HG02885 (cell line): Measurements from ENCODE around the gene RANBP17.
A peak's percentile ranks its signal among the peaks of the same experiment; 100 is the strongest.

ENCODE experiments used
- ATAC-seq: cut with Tn5 transposase; IDR thresholded peaks from one replicate; pipeline ENCODE4 v1.9.1; 2021; ENCODE audit warnings: mild to moderate bottlenecking; ENCODE audit not compliant: unreplicated experiment, poor library complexity

The RANBP17 gene

DNA sequence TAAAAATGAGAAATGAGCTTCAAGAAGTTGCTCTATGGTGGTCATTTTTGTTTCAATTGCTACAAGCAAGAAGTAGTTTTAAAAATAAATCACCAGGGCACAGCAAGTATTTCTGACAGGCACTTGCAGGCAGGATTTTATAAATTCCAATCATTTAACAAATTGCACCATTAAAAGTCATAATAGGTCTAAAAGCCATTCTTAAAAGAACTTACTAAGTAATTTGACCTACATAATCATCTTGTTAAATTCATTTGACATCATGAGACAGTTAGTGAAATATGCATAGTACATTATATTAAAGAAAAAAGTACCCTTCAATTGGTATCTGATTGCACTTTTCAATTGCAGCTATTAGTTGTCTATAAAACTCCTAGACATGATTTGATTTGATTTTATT lies 478.2 kb downstream of the RANBP17 start:
- no peak for ATAC-seq

DNA sequence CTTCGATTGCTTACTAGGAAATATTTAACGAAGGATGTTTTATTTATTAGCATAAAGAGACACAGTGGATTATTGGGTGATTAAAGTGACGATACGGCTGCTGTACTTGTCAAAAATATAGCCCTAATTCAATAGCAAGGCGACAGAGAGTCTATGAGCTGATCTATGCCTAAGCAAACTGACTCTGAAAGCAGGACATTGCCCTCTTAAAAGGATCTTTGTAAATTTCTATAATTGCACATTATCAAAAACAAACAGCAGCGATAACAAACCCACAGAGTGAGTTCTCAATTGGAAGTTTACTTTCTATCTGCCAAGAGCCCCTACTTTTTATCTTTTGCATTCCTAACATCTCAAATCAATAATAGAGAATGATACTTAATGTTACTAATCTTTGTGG lies 478.7 kb downstream of the RANBP17 start:
- ATAC-seq, result no peak

DNA sequence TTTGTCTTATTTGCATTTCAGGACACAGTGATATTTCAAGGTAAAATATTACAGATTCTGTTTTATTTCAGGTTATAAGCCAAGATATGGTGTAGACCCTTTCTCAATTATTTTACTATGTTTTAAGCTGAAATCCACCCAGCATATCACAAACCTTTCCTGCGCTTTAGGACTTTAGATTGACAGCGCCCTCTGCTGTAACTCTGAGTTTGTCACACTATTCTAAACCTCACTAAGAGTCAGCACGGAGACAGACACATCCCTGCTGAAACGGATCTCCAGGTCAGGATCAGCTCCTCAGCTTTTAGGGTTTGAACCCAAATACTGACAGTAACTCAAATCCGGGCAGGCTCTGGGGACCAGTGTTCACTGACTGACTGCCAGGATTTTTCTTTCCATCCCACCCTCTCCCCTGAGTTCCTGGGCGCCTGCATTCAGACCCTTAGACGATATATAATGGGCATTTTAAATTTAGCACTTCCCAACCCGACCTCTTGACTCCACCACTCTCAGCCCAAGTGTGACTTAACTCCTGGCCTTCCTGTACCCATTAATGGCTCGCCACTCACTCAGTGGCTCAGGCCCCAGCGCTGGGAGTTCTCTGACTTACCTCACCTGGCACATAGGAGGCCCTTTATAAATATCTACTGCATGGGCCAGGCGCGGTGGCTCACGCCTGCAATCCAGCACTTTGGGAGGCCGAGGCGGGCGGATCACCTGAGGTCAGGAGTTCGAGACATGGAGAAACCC lies 480.7 kb downstream of the RANBP17 start:
- ATAC-seq, result peak; percentile 62

DNA sequence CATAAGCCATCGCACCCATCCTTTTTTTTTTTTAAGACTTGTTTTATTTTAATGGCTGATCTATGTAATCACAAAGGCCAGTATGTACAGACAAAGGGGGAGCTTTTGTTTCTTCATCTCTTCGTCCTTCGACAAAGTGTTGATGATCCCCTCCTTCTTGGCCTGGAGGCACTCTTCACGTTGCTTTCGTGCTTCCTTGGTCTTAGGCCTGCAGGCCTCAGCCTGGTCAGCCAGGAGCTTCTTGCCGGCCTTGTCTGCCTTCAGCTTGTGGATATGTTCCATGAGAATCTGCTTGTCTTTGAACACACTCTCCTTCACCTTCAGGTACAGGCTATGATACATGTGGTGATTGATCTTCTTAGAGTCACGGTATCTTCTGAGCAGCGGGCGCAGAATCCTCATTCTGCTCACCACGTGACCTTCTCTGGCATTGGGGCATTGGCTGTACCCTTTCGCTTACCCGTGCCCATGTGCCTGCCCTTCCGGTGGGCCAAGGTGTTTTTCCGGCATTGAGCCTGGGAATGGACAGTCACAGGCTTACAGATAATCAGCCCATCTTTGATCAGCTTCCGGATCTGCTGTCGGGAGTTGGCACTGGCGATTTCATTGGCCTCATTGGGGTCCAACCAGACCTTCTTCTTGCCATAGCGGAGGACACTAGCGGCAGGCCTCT lies 483.3 kb downstream of the RANBP17 start:
- ATAC-seq, result no peak
